Natural killer cell (primary cell): Measurements from ENCODE around the gene G3BP2. TPM values are rescaled to one million over a fixed set of nuclear protein-coding genes. Genes with fewer than 3 reads are reported as not detected.

Experiments used
- ATAC-seq, 3 donors: fragments of 150-1000 bp in 2 of 3; fragments of 200-7000 bp in 1 of 3; cut with Tn5 transposase; 1 replicate in 1 of 3; 2 replicates in 2 of 3; pipeline ENCODE4 v1.10.0; 2021; ENCODE audit warnings: mild to moderate bottlenecking in 2 of 3, moderate library complexity in 2 of 3
- DNase-seq, 2 donors: peaks; one replicate each; pipeline versions ENCODE4 v3.0.0 to v3.0.0-alpha.2; 2013 to 2021; ENCODE audit warnings: mixed read lengths in 1 of 2
- H3K27ac ChIP-seq: one replicate; pipeline ENCODE4 v1.5.1; 2013; ENCODE audit warnings: mild to moderate bottlenecking, low read length
- H3K27me3 ChIP-seq: one replicate; pipeline ENCODE4 v1.6.1; 2013; ENCODE audit warnings: low read length; ENCODE audit not compliant: control insufficient read depth, insufficient read depth
- H3K36me3 ChIP-seq: one replicate; pipeline ENCODE4 v1.6.1; 2013; ENCODE audit warnings: low read length; ENCODE audit not compliant: control insufficient read depth, insufficient read depth
- H3K4me1 ChIP-seq: one replicate; pipeline ENCODE4 v1.6.1; 2013; ENCODE audit warnings: low read length; ENCODE audit not compliant: control insufficient read depth, insufficient read depth
- H3K4me3 ChIP-seq: one replicate; pipeline ENCODE4 v1.5.1; 2013; ENCODE audit warnings: low read length
- H3K9me3 ChIP-seq: one replicate; pipeline ENCODE4 v1.6.1; 2013; ENCODE audit warnings: low read length; ENCODE audit not compliant: control insufficient read depth, insufficient read depth
- H3K27ac Mint-ChIP-seq, 2 donors: one replicate each; pipeline ENCODE4 v1.8.0; 2022; ENCODE audit warnings: mild to moderate bottlenecking in 2 of 2, mixed read lengths in 2 of 2, moderate library complexity in 1 of 2
- H3K27me3 Mint-ChIP-seq, 2 donors: one replicate each; pipeline ENCODE4 v1.8.0; 2022; ENCODE audit warnings: low read depth in 2 of 2, mixed read lengths in 2 of 2
- H3K36me3 Mint-ChIP-seq: one replicate; pipeline ENCODE4 v1.8.0; 2022; ENCODE audit warnings: mixed read lengths
- H3K4me1 Mint-ChIP-seq, 2 donors: one replicate each; pipeline ENCODE4 v1.8.0; 2022; ENCODE audit warnings: mixed read lengths in 2 of 2
- H3K4me3 Mint-ChIP-seq: one replicate; pipeline ENCODE4 v1.8.0; 2022; ENCODE audit warnings: mild to moderate bottlenecking, moderate library complexity, mixed read lengths
- H3K9me3 Mint-ChIP-seq, 2 donors: one replicate each; pipeline ENCODE4 v1.8.0; 2022; ENCODE audit warnings: mixed read lengths in 2 of 2
- WGBS: methylation state at CpG from one replicate; pipeline ENCODE4 v1.1.7; 2013; ENCODE audit warnings: missing lambda C conversion rate; ENCODE audit not compliant: insufficient coverage; 5-methylcytosine and 5-hydroxymethylcytosine counted together
- intact Hi-C: fragments of 100-400 bp; cut with micrococcal nuclease; formaldehyde crosslinking; loops from one replicate; pipeline ENCODE4 v1.14.2; 2022
- total RNA-seq, 4 donors: library from RNA; stranded (reverse); fragments of 120-200 nt in 1 of 4; gene quantifications; one replicate each; pipeline versions ENCODE4 v1.2.3 to v1.2.4, GENCODE V29; 2013 to 2022
- TF ChIP-seq, protein P1 (sequence below): fragments of 200-600 bp; IDR thresholded peaks from one replicate; pipeline ENCODE4 v1.8.0; 2022; ENCODE audit warnings: antibody characterized with exemption

Gene G3BP2
- total RNA-seq, 3 donors from 2014 or later (not counting 1 experiment from before 2014, with no cell fraction given): 204 to 233 (median 214) TPM

DNA sequence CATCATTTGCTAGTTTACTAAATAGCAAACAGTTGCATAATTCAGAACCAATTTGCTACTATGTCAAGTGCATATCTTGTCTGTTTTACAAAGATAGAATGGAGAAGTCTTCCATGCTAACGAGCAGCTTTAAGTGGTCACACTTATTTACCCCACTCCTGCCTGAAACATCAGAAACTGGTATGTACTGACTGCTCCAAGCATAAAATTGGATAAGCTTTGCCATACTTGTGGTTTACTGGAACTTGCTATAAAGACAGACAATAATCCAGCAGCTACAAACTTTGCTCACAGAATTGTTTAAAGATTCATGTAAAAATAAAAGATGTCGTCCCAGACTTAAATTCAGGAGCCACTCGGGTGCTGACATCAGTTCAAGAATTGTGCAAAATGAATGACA lies 29.6 kb downstream of the G3BP2 start:
- intact Hi-C loops: no loop called here
- Histone ChIP-seq H3K4me3 (no peak overlapping the region), H3K9me3 (no peaks in the 10 kb centered on the region), H3K27ac (no peak overlapping the region), H3K36me3 (peaks cover 54% of the 10 kb centered on the region), H3K27me3 (no peaks in the 10 kb centered on the region), H3K4me1 (no peaks in the 10 kb centered on the region)
- Mint-ChIP-seq H3K36me3 (peaks cover 14% of the 10 kb centered on the region), H3K4me3 (no peak overlapping the region), H3K27me3 (no peaks in the 10 kb centered on the region), H3K27ac (peak overlapping the region; percentile 52 to 60), H3K4me1 (no peaks in the 10 kb centered on the region), H3K9me3 (no peaks in the 10 kb centered on the region)
- ATAC-seq: no peak
- 89% methylated on average over 3 of the region's 3 CpGs for WGBS
- TF ChIP-seq, protein P1, sequence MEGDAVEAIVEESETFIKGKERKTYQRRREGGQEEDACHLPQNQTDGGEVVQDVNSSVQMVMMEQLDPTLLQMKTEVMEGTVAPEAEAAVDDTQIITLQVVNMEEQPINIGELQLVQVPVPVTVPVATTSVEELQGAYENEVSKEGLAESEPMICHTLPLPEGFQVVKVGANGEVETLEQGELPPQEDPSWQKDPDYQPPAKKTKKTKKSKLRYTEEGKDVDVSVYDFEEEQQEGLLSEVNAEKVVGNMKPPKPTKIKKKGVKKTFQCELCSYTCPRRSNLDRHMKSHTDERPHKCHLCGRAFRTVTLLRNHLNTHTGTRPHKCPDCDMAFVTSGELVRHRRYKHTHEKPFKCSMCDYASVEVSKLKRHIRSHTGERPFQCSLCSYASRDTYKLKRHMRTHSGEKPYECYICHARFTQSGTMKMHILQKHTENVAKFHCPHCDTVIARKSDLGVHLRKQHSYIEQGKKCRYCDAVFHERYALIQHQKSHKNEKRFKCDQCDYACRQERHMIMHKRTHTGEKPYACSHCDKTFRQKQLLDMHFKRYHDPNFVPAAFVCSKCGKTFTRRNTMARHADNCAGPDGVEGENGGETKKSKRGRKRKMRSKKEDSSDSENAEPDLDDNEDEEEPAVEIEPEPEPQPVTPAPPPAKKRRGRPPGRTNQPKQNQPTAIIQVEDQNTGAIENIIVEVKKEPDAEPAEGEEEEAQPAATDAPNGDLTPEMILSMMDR: no peak
- no peak for DNase-seq

DNA sequence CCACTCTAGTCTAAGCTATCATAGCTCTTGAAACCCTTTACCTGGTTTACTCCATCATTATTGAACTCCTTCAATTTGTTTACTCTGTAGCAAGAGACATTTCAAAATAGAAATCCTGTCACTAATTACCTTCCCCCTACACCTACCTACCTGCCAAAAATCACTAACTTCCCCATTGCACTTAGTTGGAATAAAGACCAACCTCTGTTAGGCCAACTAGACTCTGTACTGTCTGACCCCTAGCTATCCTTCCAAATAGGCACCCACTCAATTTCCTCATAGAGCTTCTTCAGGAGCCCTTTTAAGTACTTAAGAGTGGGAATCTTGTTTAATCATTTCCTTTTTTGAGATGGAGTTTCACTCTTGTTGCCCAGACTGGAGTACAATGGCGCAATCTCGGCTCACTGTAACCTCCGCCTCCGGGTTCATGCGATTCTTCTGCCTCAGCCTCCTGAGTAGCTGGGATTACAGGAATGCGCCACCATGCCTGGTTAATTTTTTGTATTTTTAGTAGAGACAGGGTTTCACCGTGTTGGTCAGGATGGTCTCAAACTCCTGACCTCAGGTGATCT lies 34.0 kb downstream of the G3BP2 start:
- Histone ChIP-seq H3K27ac (no peak overlapping the region), H3K4me1 (no peaks in the 10 kb centered on the region), H3K36me3 (peaks cover 13% of the 10 kb centered on the region), H3K9me3 (no peaks in the 10 kb centered on the region), H3K4me3 (no peak overlapping the region), H3K27me3 (no peaks in the 10 kb centered on the region)
- intact Hi-C loops: no loop called here
- H3K27me3 Mint-ChIP-seq: no peaks in the 10 kb centered on the region
- no peaks in the 10 kb centered on the region for H3K4me1 Mint-ChIP-seq
- H3K9me3 Mint-ChIP-seq: no peaks in the 10 kb centered on the region
- H3K27ac Mint-ChIP-seq: peak overlapping the region in 1 of 2 donors; percentile 37
- no peak for DNase-seq
- no peak for ATAC-seq
- 98% methylated on average over 7 of the region's 7 CpGs for WGBS
- TF ChIP-seq, protein P1: no peak
- peaks cover 7% of the 10 kb centered on the region for H3K36me3 Mint-ChIP-seq
- H3K4me3 Mint-ChIP-seq: no peak overlapping the region

DNA sequence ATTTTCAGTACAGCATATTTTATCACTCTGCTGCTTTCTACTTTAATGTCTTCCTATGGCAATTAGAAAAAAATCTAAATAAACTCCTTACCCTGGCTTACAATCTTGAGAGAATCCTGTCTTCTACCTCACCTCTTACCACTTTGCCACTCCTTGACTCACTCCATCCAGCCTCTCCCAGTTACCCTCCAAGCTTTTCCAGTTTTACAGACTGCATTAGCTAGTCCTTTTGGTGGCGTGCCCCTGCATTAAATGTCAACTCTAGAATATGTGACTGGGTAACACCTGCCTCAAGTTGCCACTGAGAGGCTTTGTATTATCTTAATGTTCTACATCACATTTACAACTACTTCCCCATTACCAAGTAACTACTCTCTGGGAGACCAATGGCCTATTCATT lies 35.4 kb downstream of the G3BP2 start:
- intact Hi-C loops: no loop called here
- WGBS: 90% methylated on average over 1 of the region's 1 CpG
- peak overlapping the region in 1 of 2 donors; percentile 62 for H3K27ac Mint-ChIP-seq

More for the DNA sequence above, 35.4 kb downstream of the G3BP2 start:
- no peaks in the 10 kb centered on the region for H3K27me3 ChIP-seq
- no peak for DNase-seq
- Mint-ChIP-seq H3K36me3 (peaks cover 7% of the 10 kb centered on the region), H3K9me3 (no peaks in the 10 kb centered on the region), H3K4me3 (no peak overlapping the region), H3K27me3 (no peaks in the 10 kb centered on the region), H3K4me1 (no peaks in the 10 kb centered on the region)
- no peaks in the 10 kb centered on the region for H3K4me1 ChIP-seq
- no peak for ATAC-seq
- peaks cover 5% of the 10 kb centered on the region for H3K36me3 ChIP-seq
- H3K27ac ChIP-seq: no peak overlapping the region
- no peaks in the 10 kb centered on the region for H3K9me3 ChIP-seq
- TF ChIP-seq, protein P1: no peak
- H3K4me3 ChIP-seq: no peak overlapping the region
